GF-D8 (cell line): ENCODE data around the gene TXLNB.
A peak's percentile ranks its signal among the peaks of the same experiment; 100 is the strongest.
"Not testable (repeated sequence)": the region's sequence is repeated elsewhere in the genome, so short reads cannot be mapped to it uniquely, and the experiment has no call there.

Experiments
- DNase-seq: peaks from one replicate; lab custom pipeline; 2025; lab: John Stamatoyannopoulos, UW

The TXLNB gene

DNA sequence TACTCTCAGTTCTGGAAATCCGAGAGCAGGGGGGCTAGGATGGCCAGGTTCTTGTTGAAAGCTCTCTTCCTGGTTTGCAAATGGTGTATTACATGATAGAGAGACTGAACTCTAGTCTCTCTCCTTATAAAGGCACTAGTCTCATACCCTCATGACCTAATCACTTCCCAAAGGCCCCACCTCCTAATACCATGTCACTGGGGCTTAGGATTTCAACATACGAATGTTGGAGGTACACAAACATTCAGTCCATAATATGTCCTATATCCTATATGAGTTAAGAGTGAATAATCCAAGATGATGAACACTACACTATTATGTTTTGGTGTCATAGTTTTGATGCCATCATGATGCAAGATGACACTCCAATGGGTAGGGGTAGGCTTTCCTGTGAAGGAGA, 20.0 kb upstream of the TXLNB start:
- no peak for DNase-seq

DNA sequence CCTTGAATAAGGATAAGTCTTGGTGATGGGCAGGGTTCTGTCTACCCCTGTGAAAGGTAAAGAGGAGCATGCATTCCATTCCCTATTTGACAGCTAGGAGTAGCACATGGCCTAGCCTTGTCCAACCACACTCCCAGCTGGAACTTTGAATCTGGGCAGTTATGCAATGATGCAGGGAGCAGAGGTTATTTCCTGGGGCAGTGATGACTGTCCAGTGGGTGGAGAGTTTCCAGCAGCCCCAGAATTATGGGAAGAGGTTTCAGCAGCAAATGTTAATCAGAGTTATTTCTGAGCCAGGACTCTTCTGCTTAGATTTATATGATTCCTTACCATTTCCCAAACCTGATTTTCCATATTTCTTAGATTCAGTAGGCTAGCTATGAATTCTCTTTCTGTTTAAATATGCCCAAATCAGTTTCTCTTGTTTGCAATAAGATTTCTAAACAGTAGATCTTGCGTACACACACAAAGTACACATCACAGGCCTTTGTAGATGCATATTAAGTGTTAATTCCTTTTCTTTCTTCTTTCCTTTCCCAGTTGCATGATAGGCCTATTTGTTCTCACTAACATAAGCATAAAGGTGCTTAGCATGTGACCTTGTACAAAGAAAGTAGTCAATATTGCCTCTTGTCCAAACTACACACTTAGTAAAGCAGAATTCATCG, 17.3 kb upstream of the TXLNB start:
- DNase-seq: no peak

DNA sequence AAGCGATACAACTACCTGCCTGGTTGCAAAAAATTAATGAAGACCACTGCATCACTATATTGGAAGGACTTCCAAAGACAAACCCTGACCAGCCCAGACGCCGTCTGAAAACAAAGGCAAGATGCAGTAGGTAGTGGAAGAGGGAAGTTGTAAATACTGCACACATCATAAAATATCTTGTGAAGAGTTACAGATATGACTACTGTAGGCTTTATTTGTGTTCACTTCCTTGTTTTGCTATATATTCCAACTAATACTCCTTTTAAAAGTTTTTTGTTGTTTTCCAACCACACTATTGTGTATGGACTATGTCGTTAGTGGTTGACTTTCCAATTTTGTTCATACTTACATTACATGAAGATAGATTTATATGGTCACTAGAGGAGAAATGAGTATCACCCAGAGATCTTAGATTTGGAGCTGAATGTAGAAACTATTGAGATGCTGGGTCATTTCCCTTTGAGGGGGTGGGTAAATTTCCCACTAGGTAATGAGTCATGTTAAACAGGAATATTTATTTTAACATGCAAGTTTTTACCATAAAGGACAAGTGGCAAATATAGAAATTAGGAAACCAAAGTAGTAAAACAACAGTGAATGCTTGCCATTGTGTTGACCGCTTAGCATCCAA, 16.6 kb upstream of the TXLNB start:
- DNase-seq: no peak

DNA sequence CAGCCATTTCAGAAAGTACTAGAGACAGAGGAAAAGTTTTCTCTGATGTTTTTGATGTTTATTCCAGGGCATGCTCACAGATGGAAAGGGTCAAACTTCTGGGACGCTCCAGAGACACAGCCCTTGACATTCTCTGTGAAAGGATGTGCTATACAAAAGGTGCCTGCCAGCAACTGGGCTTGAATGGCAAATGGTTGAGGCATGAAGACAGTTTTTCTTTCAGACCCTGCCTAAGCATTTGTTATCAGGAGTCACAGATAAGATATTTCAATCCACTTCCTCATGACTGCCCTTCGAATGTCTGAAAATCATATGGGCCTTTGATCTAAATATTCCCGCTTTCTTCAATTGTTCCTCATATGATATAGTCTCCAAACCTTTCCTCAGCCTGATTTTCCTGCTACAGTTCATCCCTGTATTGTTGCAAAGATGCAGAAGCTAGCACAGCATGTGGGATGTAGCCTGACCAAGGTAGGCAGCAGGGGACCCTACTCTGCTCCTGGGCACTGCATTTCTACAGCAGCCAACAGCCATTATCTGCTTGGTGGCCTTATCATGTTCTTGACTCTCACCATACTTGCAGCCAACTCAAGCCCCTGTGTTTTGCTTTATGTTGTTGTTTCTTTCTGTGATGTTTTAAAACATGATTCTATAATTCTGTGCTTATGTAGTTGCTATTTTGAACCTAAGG, 14.6 kb upstream of the TXLNB start:
- DNase-seq: no peak

DNA sequence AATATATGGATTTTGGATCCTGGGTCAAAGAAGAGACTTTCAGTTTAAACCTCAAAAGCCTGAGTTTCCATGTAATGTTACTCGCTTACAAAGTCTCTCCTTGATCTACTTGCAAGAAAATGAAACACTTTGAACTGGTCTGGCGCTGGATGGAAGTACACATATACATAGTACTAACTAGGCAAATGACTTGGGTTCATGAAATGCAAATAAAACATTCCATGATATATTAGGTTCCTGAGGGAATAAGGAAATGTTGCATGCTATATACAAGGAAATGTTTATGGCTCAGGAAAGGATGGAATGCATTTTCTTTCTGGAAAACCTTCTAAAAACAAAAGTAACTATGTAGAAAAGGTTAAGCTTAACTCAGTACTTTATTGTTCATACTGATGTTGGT, 11.4 kb upstream of the TXLNB start:
- no peak for DNase-seq

DNA sequence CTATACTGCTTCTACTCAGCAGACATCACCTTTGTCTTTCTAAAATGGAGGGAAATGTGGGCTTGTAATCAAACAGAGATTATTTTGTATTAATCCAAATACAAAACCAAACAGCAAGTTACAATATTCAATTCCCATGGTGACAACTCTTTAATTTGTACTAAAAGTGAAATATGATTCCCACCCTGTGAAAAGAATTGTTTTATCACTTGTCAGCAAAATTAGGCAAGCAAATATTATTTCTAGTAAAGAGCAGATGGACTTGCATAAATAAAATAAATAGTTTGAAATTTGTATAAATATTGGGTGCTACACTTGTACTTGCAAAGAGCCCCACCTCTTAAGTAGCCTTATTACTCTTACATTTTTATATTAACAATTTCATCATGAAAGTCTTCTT, 6.1 kb upstream of the TXLNB start:
- DNase-seq: no peak

DNA sequence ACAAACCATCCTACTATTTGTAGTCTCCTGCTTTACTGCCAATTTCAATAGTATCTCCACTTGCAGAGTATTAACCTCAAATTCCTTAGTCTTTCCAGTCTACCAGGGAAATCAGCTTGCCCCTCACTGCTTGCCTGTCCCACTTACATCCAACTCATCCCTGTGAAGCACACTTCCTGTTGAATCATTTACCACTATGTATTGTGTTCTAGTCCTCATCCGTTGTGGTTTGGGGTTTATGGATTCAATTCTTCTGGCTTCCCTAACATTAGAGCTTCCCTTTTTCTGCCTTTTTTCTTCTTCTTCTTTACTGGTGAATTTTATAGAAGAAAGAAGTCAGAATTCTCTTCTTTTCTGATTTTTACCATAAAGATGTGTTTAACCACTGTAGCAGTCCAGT, 5.1 kb upstream of the TXLNB start:
- peak; percentile 40 for DNase-seq

DNA sequence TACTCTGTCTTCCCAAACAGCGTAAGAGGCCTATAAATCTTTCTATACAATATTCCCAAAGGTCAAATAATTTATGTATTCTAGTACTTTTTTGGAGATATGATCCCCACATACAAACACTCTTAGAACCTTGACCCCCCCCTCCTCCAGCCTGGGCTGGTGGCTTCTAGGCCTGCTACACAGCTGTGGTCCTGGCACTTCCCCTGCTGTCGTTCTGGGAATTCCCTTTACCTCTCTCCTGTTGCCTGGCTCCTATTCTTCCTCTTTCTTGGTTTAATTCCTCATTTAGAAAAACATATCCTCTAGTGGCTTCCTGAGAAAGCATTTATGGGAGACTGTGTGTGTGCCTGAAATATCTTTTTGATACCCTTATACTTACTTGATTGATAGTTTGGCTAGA, 4.1 kb upstream of the TXLNB start:
- DNase-seq: peak; percentile 32

DNA sequence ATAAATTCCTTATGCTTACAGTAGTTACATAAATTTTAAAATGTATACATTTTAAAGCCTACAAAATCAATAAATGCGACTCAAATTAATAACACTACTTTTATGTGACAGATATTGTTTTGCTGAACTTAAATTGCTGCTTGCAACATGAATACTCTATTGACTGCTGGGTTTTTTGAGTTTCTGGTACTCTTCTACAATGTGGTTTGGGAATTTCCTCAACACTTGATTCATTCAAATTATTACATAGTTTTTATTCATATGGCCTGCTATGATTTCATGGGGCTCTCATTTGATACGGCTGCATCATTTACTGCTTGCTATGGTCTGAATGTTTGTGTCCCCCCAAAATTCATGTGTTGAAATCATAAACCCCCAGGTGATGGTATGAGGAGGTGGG, 2.3 kb upstream of the TXLNB start:
- DNase-seq: no peak

DNA sequence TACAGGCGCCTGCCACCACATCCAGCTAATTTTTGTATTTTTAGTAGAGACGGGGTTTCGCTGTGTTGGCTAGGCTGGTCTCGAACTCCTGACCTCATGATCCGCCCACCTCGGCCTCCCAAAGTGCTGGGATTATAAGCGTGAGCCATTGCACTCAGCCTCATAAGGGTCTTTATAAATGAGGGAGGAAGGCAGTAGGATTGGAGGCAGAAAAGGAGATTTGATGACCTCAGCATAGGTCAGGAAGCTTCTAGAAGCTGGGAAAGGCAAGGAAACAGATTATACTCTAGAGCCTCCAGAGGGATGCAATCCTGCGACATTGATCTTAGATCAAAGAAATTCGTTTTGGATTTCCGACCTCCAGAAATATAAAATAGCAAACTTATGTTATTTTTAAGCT, 1.4 kb upstream of the TXLNB start:
- not testable (repeated sequence) for DNase-seq

DNA sequence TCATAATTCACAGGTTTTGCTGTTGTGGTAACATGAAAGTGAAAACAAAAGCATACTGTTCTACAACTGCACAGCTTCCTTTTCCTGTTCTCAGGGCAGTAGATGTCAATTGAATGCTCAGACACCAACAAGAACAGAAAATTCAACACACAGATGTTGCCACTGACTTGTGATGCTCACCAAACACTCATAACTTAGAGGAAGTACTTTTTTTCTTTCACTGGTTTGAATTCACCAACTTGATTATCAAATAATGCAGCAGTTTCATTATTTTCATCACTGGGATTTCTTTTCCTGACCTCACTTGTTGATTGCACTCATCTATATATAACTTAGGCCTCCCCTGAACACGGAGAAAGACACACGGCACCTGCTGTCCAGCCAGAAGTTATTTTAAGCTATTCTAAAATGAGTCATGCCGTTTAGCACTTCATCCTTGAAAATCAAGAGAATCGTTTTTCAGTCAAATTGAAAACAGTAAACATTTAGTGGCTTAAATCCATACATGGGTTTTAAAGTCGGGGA, 949 bp downstream of the TXLNB start:
- peak; percentile 72 for DNase-seq

DNA sequence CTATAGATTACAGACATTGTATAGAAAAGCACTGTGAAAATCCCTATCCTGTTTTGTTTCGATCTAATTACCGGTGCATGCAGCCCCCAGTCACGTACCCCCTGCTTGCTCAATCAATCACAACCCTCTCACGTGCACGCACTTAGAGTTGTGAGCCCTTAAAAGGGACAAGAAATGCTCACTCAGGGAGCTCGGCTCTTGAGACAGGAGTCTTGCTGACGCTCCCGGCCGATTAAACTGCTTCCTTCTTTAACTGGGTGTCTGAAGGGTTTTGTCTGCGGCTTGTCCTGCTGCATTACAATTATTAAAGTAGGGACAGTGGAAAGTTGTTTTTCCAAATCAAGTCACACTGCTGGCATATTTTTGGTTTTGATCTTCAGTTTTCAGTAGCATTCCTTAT, 2.6 kb downstream of the TXLNB start:
- DNase-seq: no peak

DNA sequence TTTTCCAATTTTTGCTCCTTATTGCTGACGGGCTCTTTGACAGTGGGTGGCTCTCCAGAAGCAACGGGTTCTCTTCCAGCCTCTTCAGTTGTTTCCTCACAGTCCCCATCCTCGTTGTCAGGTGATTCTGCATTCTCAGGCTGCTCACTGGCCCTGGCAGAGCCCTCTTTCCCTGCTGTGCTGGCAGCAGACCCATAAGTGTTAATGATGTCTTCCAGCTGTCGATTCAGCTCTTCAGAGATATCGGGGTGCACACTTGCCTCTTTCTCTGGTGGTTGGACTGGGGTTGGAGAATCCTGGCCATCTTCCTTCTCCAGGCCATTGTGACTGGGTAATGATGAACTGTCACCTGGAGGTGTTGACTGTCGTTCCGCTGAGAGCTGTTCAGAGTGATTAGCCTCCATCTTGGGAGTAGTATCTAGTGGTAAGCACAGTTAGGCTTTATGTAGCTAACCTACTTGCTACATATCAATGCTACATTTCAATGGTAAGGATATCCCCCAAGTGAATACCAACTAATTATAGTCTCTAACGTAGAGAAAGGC, 3.2 kb downstream of the TXLNB start:
- DNase-seq: no peak

DNA sequence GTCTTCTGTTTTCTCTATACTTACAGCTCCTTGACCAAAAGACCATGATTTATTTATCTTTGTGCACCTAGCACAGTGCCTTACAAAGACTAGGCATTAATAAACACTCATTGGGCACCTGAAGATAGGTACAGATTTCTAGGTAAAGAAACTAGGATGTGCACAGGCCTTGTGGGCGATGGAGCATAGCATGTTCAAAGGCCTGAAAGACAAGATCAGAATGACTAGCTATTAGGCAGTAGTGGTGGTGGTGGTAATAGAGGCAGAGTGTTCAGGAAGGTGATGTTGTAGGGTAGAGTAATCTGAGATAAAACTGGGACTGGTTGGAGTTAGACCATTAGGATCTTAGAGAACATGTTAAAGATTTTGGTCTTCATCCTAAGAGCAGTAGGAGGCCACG, 3.9 kb downstream of the TXLNB start:
- DNase-seq: no peak

DNA sequence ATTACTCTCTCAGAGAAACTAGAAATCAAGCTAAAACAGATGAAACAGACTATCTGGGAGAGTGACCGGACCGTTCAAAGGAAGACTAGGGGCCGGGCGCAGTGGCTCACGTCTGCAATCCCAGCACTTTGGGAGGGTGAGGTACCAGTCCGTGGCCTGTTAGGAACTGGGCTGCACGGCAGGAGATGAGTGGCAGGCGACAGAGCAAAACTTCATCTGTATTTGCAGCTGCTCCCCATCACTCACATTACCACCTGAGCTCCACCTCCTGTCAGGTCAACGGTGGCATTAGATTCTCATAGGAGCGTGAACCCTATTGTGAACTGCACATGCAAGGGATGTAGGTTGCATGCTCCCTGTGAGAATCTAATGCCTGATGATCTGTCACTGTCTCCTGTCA, 5.4 kb downstream of the TXLNB start:
- DNase-seq: not testable (repeated sequence)

DNA sequence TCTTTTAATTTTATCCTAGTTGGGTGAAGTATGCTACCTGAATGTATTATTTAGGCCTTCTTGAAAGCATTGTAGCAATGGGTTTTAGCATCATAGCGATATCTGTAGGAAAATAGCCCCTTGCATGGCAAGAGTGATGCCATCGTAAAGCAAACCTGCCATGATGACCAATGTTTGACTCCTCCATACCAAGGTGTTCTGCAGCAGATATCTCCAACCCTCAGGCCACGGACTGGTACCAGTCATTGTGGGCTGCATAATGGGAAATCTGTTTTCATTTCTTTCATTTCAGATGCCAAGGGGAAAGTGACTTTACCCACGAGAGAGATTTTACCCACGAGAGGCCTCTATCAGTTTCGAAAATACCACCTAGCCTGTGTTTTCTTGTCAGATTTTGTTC, 6.2 kb downstream of the TXLNB start:
- no peak for DNase-seq

DNA sequence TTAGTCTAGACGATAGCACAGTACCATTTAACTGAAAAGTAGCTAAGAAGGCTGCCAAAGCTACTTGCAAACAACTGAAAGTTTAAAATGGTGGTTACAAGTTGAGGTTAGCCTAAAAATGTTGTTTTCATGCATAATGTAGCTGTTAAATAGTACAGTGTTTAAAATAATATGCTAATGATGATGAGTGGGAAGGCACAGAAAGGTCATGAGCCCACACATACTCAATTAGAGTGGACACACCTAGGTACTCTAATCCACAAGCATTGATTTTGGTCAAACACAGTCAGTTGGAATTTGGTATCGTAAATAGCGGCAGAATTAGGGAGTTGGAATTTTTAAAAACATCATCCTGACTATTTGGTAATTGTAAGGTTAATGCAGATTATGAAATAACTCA, 7.0 kb downstream of the TXLNB start:
- no peak for DNase-seq

DNA sequence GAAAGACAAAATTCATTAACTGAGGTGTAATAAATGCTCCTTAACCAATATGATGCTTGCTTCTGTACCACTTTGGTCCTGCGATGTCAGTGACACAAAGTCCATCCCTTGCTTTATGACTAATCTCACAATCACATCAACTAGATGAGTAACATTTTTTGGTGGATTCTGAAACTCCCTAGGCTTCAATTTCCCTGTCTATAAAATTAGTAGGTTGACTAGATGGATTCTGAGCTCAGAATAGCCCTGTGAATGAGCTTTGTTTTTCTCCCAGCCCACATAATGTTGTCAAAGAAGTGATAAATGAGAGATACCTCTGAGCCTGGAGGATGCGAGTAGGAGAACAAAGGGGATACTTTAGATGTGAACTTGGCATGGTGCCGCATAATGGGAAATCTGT, 9.1 kb downstream of the TXLNB start:
- DNase-seq: no peak

DNA sequence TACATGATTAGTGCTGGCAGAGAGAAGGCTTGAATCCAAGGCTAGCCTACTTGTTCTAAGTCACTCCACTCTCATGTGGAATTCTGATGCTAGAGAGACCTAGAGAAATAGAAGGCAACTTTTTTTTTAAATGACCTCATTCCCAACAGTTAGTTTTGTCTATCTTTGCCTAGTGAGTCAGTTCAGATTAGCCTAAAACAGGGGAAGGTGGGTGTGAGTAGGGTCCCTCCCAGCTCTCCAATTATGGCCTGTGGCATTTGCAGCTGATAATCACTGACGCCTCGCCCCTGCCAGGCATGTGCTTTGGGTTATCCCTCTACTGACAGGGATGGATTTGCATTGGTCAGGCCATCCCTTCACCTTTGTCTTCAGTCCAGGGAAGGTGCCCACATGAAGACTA, 13.6 kb downstream of the TXLNB start:
- DNase-seq: no peak

DNA sequence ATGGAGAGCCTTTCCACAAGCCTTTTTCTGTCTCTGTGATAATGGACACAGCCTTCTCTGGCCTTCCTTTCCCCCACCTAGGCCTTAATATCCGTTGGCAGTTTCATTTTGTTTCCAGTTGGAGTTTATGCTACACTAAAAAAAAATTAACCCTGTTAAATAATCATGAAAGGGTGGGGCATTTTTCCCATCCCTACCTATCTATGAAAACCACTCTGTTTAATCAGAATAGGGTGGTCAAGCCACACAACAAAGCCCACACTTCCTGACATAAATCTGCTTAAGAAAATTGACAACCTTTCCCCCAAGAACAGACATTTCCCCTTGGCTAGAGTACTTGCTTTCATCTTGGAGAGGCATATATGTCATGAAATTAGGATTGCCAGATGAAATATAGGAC, 14.2 kb downstream of the TXLNB start:
- no peak for DNase-seq

DNA sequence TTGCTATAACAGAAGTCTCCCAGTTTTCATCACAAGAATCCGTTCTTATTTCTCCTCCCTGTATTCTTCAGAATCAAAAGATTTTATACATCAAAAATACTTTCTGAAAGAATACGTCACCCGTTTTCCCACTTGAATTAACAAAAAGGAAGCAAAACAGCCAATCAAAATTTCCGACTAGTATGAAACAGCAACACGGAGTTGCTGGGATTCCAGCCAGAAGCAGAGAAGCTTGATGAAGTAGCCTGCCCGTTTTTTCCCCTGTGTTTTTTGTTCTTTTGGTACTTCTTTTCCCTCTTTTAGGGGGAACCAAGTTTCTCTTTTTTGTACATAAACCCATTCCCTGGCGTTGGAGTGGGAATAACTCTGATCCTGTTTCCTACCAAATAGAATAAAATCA, 14.6 kb downstream of the TXLNB start:
- no peak for DNase-seq

DNA sequence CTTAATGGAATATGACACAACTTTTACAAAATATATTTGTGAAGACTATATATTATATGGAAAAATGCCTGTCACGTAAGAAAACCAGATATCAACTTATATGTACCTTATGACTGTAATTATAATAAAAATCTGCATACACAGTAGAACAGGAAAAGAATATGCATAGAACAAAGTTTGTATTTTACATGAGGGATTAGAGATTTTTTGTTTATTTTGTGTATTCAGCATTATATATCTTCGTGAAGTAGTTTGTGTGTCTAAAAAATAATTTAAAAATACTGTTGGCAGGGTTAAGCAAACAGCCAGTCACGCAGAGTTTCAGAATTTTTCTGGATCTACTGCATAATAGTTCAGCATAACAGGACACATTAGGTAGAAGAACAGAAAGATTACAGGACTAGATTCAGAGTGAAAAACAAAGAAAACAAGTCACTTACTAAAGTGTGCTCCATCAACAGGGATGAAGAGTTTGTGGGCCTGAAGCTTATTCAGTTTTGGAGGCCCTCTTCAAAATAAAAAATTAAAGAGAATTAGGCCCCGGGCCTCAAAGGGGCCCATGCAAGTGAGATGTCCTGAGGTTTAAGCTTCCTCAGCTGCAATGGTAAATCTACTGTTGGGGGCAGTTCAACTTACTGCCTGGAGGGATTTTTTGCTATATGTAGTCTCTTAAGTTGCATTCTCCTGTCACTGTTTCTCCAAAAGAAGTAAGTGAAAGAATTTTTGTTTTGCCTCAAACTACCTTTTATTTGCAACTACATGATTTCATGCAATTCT, 16.3 kb downstream of the TXLNB start:
- DNase-seq: no peak
